CD14-positive monocyte (primary cell): ENCODE results near the gene RSPH10B2. TPM values are rescaled to one million over a fixed set of nuclear protein-coding genes. Genes with fewer than 3 reads are reported as not detected.
A peak's percentile ranks its signal among the peaks of the same experiment; 100 is the strongest.
"Not testable (repeated sequence)": the region's sequence is repeated elsewhere in the genome, so short reads cannot be mapped to it uniquely, and the experiment has no call there.

Experiments used
- DNase-seq, 3 donors: peaks; one replicate each; pipeline ENCODE4 v3.0.0-alpha.2; 2011 to 2022
- H2AFZ ChIP-seq: 2 replicates; pipeline ENCODE4 v1.6.0; 2012; ENCODE audit warnings: mild to moderate bottlenecking, low read depth, low read length, inconsistent platforms; ENCODE audit not compliant: insufficient read depth, poor library complexity, severe bottlenecking
- H3K27ac ChIP-seq, 2 donors: 1 replicate in 1 of 2; 2 replicates in 1 of 2; pipeline ENCODE4 v1.5.1; 2012 to 2013; ENCODE audit warnings: low read length in 2 of 2, control low read depth in 1 of 2, inconsistent platforms in 1 of 2, low read depth in 1 of 2, mild to moderate bottlenecking in 1 of 2
- H3K27me3 ChIP-seq, 2 donors: one replicate each; pipeline versions ENCODE4 v1.6.0 to v1.6.1; 2011 to 2013; ENCODE audit warnings: low read length in 2 of 2; ENCODE audit not compliant: control insufficient read depth in 2 of 2, insufficient read depth in 2 of 2
- H3K36me3 ChIP-seq, 2 donors: replicated peaks in 1 of 2; 1 replicate in 1 of 2; 2 replicates in 1 of 2; pipeline versions ENCODE4 v1.5.1 to v1.6.1; 2012 to 2013; ENCODE audit warnings: low read length in 2 of 2, control low read depth in 1 of 2, inconsistent platforms in 1 of 2, mild to moderate bottlenecking in 1 of 2; ENCODE audit not compliant: insufficient read depth in 2 of 2, control insufficient read depth in 1 of 2
- H3K4me1 ChIP-seq, 2 donors: 1 replicate in 1 of 2; 2 replicates in 1 of 2; pipeline versions ENCODE4 v1.5.1 to v1.6.1; 2012 to 2013; ENCODE audit warnings: low read length in 2 of 2, control low read depth in 1 of 2, inconsistent platforms in 1 of 2, mild to moderate bottlenecking in 1 of 2, moderate library complexity in 1 of 2; ENCODE audit not compliant: insufficient read depth in 2 of 2, control insufficient read depth in 1 of 2
- H3K4me2 ChIP-seq: replicated peaks from 2 replicates; pipeline ENCODE3; 2012; ENCODE audit warnings: low read length, moderate library complexity, mild to moderate bottlenecking; ENCODE audit not compliant: poor library complexity, severe bottlenecking; ENCODE audit errors: extremely low read depth
- H3K4me3 ChIP-seq, 3 experiments: fragments of 200-600 bp in 1 of 3; sonication (generic) in 1 of 3; replicated peaks in 1 of 3; 1 replicate in 2 of 3; 2 replicates in 1 of 3; pipeline ENCODE4 v1.5.1; 2011 to 2013; ENCODE audit warnings: low read length in 3 of 3, mild to moderate bottlenecking in 3 of 3, control low read depth in 2 of 3, low read depth in 2 of 3, inconsistent platforms in 1 of 3, moderate library complexity in 1 of 3
- H3K79me2 ChIP-seq: 2 replicates; pipeline ENCODE4 v1.6.0; 2012; ENCODE audit warnings: mild to moderate bottlenecking, control low read depth, inconsistent platforms, low read length, moderate library complexity; ENCODE audit not compliant: insufficient read depth
- H3K9ac ChIP-seq: 2 replicates; pipeline ENCODE4 v1.6.0; 2017; ENCODE audit warnings: low read length, mild to moderate bottlenecking; ENCODE audit not compliant: insufficient read depth, poor library complexity, severe bottlenecking
- H3K9me3 ChIP-seq, 2 donors: replicated peaks in 1 of 2; 1 replicate in 1 of 2; 2 replicates in 1 of 2; pipeline versions ENCODE4 v1.5.1 to v1.6.1; 2012 to 2013; ENCODE audit warnings: low read length in 2 of 2, control low read depth in 1 of 2; ENCODE audit not compliant: control insufficient read depth in 1 of 2, insufficient read depth in 1 of 2
- H4K20me1 ChIP-seq: 2 replicates; pipeline ENCODE4 v1.6.0; 2012; ENCODE audit warnings: mild to moderate bottlenecking, low read length, control low read depth, moderate library complexity; ENCODE audit not compliant: insufficient read depth
- H3K27ac Mint-ChIP-seq, 7 donors: one replicate each; pipeline ENCODE4 v1.8.0; 2020; ENCODE audit warnings: mild to moderate bottlenecking in 7 of 7, mixed read lengths in 7 of 7, moderate library complexity in 6 of 7, inconsistent platforms in 2 of 7
- H3K27me3 Mint-ChIP-seq, 3 donors: one replicate each; pipeline ENCODE4 v1.8.0; 2021 to 2022; ENCODE audit warnings: low read depth in 3 of 3, mild to moderate bottlenecking in 3 of 3, mixed read lengths in 3 of 3, moderate library complexity in 3 of 3, inconsistent platforms in 1 of 3
- H3K36me3 Mint-ChIP-seq, 2 donors: one replicate each; pipeline ENCODE4 v1.8.0; 2020; ENCODE audit warnings: mixed read lengths in 2 of 2, inconsistent platforms in 1 of 2, mild to moderate bottlenecking in 1 of 2
- H3K4me1 Mint-ChIP-seq: one replicate; pipeline ENCODE4 v1.8.0; 2020; ENCODE audit warnings: mild to moderate bottlenecking, mixed read lengths
- H3K4me3 Mint-ChIP-seq, 2 donors: one replicate each; pipeline ENCODE4 v1.8.0; 2020; ENCODE audit warnings: mild to moderate bottlenecking in 2 of 2, mixed read lengths in 2 of 2, moderate library complexity in 1 of 2
- H3K9me3 Mint-ChIP-seq, 7 donors: one replicate each; pipeline ENCODE4 v1.8.0; 2020 to 2022; ENCODE audit warnings: mixed read lengths in 7 of 7, mild to moderate bottlenecking in 6 of 7, moderate library complexity in 6 of 7, inconsistent platforms in 2 of 7
- CTCF ChIP-seq: fragments of 200-600 bp; IDR thresholded peaks from one replicate; pipeline ENCODE4 v1.8.0; 2022; ENCODE audit warnings: antibody characterized with exemption, mild to moderate bottlenecking
- WGBS: methylation state at CpG from one replicate; pipeline ENCODE4 v1.1.5; 2013; ENCODE audit warnings: missing lambda C conversion rate; ENCODE audit not compliant: insufficient coverage; 5-methylcytosine and 5-hydroxymethylcytosine counted together
- intact Hi-C, 2 donors: fragments of 100-400 bp; cut with micrococcal nuclease; formaldehyde crosslinking; loops; one replicate each; pipeline versions ENCODE4 v1.15.0 to v1.15.1; 2023
- polyA minus RNA-seq: library from RNA; depleted of rRNA, polyadenylated mRNA; stranded (reverse); fragments of >200 nt; gene quantifications from 2 replicates; pipeline ENCODE4 v1.2.3, GENCODE V29; 2012
- polyA plus RNA-seq, 3 donors: library from polyadenylated mRNA; depleted of rRNA in 1 of 3; unstranded in 2 of 3; stranded (reverse) in 1 of 3; fragments of 300-500 nt in 2 of 3; fragments of >200 nt in 1 of 3; fragmentation: Illumina TruSeq in 2 of 3; gene quantifications; 1 replicate in 2 of 3; 2 replicates in 1 of 3; pipeline ENCODE4 v1.2.3, GENCODE V29; 2012 to 2021
- total RNA-seq, 12 experiments: library from RNA in 1 of 12; stranded (reverse) in 1 of 12; fragments of 120-200 nt in 1 of 12; gene quantifications; one replicate each; pipeline ENCODE4 v1.2.4 and lab custom pipeline; 2013 to 2026; ENCODE audit warnings: mixed read lengths in 6 of 12, inconsistent platforms in 1 of 12

Gene RSPH10B2
- total RNA-seq (2013) = 0.13 TPM
- polyA plus RNA-seq (under 1 TPM in 1 of 3 donors, not detected in 2; 0.03 TPM), polyA minus RNA-seq (0.08 and 0.69 TPM in 2 replicates), total RNA-seq (lab: John Stamatoyannopoulos, UW) (0 to 0.33 (median 0.06) reads per million in 11 experiments)

- H3K4me2 ChIP-seq, H3K4me3 ChIP-seq, DNase-seq, H4K20me1 ChIP-seq, H3K4me3 Mint-ChIP-seq, H3K4me1 Mint-ChIP-seq, H3K27ac Mint-ChIP-seq, H3K9me3 Mint-ChIP-seq, H3K36me3 Mint-ChIP-seq, H3K4me1 ChIP-seq, H3K36me3 ChIP-seq, H3K27me3 Mint-ChIP-seq, H3K27me3 ChIP-seq, intact Hi-C loops, H3K9ac ChIP-seq, H3K79me2 ChIP-seq, H3K27ac ChIP-seq, H2AFZ ChIP-seq, H3K9me3 ChIP-seq: not testable (repeated sequence)
- WGBS = 40% methylated on average over 6 of the region's 38 CpGs
Observed at GRCh38 chr7:6753964-6754363, at the start of gene RSPH10B2. RSPH10B2 (plus strand) TSS chr7:6754103; CDS start chr7:6757678, 3,575 bp downstream.

- Mint-ChIP-seq H3K36me3 (peaks cover 34 to 38% of the 10 kb centered on the region in 2 donors), H3K27ac (peak overlapping the region; percentile 64 to 89 (median 82)), H3K9me3 (peaks cover 17 to 49% (median 35%) of the 10 kb centered on the region in 7 donors), H3K4me1 (peaks cover 32% of the 10 kb centered on the region), H3K4me3 (peak overlapping the region; percentile 93 to 96), H3K27me3 (peaks cover 7 to 12% (median 9%) of the 10 kb centered on the region in 3 donors)
- Histone ChIP-seq H3K27me3 (peaks cover 0 to 2% of the 10 kb centered on the region in 2 donors), H3K36me3 (peaks cover 21 to 38% of the 10 kb centered on the region in 2 donors), H3K27ac (peak overlapping the region; percentile 34 to 88), H3K9me3 (peaks cover 6 to 10% of the 10 kb centered on the region in 2 donors), H4K20me1 (peaks cover 33% of the 10 kb centered on the region), H3K4me1 (peaks cover 17 to 23% of the 10 kb centered on the region in 2 donors), H3K9ac (peak overlapping the region; percentile 95), H3K79me2 (peaks cover 54% of the 10 kb centered on the region), H3K4me2 (peak overlapping the region; percentile 77), H3K4me3 (peak overlapping the region; percentile 67 to 87 (median 78)), H2AFZ (peak overlapping the region; percentile 85)
- intact Hi-C loops = loop anchor here (5.0 to 10.0 kb wide), 3 partner anchors 64 to 111 kb away; partner anchors contain the start of genes INTS15 (in 1 of the 2) and ZNF316 (in 1 of the 2)
- WGBS = under 1% methylated on average over 44 of the region's 47 CpGs
- TF ChIP-seq CTCF = no peak
- DNase-seq = peak in 2 of 3 donors; percentile 15 to 32
Observed at GRCh38 chr7:6705959-6706665, 47.8 kb upstream of the RSPH10B2 start.
